MM.1S (cell line): ENCODE data around the gene ALAS1.

Source experiments
- CTCF ChIP-seq: fragments of 300-600 bp; sonication (generic); IDR thresholded peaks from 2 replicates; pipeline ENCODE4 v1.5.1; 2016; ENCODE audit warnings: antibody characterized with exemption, low read length, mixed read lengths
- EZH2 ChIP-seq: fragments of 300-600 bp; sonication (generic); optimal IDR thresholded peaks from 2 replicates; pipeline ENCODE3; 2017; ENCODE audit warnings: low read depth, mild to moderate bottlenecking, antibody characterized with exemption, low read length, mixed read lengths
- EZH2phosphoT487 ChIP-seq: fragments of 300-600 bp; sonication (generic); IDR thresholded peaks from 2 replicates; pipeline ENCODE4 v1.6.1; 2018; ENCODE audit warnings: antibody characterized with exemption, low read length

DNA sequence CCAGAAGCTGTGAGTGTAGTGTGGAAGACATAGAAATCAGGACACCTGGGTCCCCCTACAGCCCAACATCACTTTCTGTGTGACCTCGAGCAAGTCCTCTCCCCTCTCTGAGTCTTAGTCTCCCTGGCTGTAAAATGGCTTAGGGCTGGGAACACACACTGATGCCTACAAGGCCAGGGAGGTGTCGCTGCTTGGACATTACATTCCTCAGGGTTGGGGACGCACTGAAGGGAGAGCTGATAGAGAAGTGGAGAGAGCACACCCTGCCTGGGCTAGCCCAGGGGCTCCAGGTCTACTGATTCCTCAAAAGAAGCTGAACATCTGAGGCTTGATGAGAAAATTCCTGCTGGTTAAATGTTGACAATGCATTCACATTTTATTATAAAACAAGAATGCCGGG lies 6.3 kb upstream of the ALAS1 start:
- TF ChIP-seq CTCF (no peak), EZH2phosphoT487 (no peak), EZH2 (no peak)
